ENCODE measurements around the gene RNLS. TPM values are rescaled to one million over a fixed set of nuclear protein-coding genes. Genes with fewer than 3 reads are reported as not detected.

RNLS gene
- total RNA-seq, 1 donor from 2014 or later: 2.2 TPM

DNA sequence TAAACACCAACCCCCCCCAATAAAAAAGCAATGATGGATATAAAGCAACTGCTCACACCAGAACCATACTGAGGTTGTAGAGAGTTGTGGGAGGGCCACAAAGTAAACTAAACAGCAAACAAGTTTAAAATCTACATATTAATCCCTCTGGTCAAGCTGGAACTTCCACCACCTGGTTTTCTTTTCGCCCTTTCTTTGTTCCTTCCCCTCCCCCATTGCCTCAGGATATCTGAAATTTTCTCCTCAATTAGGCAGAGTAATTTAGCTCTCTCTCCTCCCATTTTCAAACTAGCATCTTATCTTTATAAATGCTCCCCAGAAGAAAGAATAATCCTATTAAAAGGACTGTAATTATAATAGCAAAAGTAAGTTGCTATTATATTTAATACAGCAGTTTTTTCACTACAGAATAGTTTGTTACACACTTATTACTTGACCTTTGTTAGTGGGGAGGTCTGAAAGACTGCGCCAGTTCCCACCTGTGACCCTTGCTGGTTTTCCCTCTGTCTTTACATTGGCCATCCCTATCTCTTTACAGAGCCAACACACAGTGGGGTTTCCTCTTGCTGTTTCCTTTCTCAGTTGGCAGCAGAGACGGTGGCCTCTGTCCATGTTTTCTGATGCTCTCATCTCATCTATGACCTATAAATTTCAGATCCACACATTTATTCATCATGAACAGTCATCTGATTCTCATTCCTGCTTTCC is 235.4 kb downstream of the RNLS start:
- DNase-seq (ENCODE audit: low read depth, low spot score): no peak

DNA sequence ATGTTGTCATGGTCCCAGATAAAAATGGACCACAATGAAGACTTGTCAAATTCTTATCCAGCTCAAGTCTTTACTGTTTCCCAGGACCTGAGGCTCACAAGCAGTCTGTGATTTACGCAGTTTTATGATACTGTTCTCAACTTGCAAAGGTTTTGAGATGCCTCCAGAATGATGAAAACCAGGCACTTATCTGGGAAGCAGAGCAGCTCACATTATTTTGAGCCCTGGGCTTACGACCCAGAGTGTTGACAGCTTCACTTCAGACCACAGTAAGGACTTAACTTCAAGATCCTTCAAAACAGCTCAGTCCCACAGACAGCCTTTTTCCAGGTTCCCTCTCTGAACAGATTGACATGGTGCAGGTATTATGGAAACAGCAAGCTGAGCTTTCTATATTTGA is 236.1 kb downstream of the RNLS start:
- DNase-seq (ENCODE audit: low read depth, low spot score): no peak

DNA sequence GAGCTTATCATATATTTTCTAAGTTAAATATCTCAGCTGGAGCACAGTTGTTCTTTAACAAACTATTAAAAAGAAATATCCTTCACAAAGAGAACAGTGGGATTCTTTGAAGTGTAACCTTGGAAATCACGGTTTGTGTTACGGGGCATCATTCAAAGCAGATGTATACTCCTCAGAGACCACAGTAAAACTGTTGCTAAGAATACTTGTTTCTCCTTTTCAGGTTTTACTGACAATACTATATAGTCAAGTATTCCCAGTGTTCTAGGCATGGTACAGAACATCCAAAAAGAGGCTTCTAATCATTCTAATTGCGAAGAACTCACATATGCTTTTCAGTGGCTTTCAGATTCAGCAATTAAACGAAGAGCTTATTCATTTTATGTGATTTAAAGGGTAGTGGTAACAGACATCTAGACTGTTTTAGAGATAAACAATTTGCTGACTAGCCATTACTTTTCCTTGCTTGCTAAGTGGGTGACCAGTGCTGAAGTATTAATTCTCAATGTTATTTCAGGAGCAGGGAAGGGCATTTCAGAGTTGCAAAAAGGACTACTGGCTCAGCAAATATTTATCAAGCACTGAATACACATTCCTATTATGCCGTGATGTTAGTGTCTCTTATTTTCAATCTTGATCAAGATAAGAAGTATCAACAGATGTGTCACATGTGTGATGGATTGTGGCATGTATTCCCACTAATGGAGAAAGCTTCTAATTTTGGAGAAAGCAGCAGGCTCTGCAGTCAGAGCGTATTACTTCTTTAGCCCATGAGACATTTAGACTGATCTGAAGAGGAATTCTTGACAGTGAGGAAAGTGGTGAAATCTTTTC is 236.8 kb downstream of the RNLS start:
- no peak for DNase-seq (ENCODE audit: low read depth, low spot score)

DNA sequence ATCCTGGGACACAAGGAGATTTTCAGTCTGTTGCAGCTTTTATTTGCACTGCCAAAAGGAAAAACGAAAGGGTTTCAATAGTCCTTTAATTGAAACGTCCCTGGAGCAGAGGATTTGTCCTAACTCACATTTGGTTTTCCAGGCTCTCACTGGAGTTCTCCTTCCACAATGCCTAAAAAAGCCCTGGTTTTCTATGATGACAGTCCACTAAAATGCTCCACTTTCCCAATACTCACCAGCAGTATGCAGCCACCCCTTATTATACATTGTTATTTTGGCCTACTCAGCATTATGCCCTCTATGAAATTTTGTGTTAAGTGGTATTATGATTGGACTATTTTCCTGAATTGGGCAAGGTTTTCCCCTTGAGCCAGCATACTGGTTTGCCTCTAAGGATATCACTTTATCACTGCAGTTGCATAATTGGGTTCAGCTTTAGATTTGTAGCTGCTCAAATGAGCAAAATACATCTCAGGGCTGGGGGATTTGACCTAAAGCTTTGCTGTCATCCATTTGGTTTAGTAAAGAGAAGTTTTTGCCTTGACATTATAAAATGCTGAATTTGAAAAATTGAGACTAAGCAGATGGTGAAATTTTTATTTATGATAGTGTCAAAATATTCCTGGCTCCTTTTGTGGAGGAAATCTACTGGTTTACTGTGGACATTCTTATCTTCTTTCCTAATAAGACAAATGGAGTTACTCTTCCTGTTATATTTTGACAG is 239.2 kb downstream of the RNLS start:
- DNase-seq (ENCODE audit: low read depth, low spot score): no peak

DNA sequence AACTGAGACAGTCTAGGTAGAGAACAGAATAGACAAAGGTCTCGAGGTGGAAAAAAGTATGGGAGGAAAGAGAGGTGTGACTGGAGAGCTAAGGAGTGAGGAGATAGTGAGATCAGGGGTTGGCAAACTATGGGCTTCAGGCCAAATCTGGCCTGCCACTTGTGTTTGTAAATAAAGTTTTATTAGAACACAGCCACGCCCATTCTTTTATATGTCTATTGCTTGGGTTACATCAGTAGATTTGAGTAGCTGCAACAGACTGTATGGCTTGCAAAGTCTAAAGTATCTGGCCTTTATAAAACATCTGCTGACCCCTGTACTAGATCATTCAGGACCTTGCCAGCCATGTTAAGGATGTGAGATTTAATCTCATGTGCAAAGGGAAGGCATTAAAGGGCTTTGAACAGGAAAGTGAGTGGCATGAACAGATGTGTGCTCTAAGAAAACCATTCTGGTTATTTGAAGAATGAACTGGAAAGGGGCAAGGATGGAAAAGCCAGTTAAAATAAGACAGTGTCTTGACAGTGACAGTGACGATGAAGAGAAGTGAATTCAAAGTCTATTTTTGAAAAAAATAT is 240.3 kb downstream of the RNLS start:
- DNase-seq (ENCODE audit: low read depth, low spot score): no peak

DNA sequence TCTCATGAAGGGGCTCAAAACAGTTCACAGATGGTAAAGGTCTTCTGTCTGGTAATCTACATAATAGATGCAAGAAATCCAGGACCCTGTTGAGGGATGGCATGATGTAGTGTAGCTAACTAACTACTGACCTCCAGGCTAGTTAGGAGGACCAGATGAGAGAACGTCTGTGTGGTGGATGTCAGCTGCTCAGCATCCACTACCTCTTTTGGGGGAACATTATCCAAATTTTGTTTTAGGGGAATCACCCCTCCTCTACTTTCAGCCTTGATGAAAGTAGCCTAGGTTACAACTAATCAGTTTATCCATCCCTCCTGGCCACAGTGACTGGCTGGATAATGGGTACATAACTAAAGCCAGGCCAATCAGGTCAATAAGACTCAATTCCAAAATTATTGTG is 246.0 kb downstream of the RNLS start:
- DNase-seq (ENCODE audit: low read depth, low spot score): no peak

DNA sequence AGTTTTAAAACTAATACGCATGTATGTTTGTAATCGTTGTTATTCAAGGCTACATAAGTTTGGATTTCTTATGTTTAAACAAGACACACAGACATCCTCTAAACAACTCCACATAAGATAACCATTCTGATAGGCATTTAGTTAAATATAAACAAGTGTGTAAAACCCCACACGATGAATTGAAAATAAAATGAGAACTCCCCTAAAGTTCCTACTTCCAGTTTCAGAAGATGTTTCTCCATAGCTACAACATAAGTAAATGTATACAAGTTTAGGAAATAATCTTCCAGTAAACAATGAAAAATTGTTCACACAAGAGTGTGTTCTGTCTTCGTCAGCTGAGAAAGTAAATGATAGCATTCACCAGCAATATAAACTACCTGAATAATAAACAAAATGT is 246.8 kb downstream of the RNLS start:
- DNase-seq (ENCODE audit: low read depth, low spot score): no peak

DNA sequence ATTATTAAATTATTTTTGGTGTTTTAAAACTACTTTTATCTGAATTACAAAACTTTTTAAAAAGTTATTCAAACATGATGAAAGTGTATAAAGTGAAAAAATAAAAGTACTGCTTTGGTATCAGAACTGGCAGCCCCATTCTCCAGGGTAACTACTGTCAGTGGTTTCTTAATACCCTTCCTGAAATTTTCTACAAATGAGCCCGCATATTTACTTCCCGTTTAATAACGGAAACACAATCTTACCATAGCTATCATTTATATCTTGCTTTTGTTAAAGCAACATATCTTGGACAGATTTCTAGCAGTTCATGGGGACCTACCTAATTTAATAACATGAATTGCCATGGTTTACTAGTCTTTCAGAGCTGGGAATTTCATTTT is 249.9 kb downstream of the RNLS start:
- DNase-seq (ENCODE audit: low read depth, low spot score): no peak

DNA sequence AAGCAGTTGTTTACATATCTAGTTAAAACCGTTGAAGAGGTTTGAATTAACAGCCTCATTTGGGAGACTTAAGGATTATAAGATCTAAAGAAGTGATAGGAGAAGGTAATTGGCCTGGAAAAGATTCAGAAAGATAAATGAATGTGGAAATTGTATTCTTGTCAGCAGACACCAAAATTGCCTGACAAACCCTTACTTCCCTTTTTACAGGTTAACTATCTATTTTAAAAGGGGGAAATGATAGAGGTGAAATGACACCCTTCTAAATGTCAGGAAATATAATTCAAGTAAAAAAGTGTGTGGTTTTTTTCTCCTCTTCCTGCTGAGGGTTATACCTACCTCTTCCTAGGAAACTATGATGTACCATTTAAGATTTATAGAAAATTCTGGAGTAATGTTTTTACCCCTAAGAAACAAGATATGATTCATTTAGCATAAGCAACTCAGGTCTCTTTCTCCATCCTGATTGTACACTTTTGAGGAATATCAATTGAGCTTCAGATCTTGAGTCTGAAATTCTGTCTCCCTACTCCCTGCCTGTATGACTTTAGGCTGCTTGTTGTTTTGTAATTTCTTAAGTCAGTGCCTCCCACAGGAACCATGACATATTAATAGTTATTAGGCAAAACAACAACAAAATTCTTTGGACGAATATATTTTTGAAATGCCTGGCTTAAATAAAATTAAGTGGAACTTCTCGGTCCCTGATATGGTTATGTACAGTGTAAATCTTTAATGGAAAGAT is 250.4 kb downstream of the RNLS start:
- no peak for DNase-seq (ENCODE audit: low read depth, low spot score)

DNA sequence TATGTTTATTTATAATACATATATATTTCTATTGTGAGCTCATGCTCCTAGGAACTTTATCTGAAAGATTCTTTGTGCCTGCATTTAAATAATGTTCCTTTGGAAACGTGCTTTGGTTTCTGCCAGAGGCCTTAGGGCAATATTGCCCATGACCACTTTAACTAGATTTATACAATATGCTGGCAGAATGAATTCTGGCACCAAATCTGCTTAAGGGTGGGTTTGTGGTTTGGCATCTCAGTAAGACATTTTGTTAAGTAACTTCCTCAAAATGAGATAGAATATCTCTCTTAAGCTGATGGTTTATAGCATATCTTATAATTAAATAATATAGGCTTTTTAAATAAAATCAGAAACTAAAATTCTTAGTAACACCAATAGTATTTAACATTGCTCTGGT is 252.9 kb downstream of the RNLS start:
- no peak for DNase-seq (ENCODE audit: low read depth, low spot score)

DNA sequence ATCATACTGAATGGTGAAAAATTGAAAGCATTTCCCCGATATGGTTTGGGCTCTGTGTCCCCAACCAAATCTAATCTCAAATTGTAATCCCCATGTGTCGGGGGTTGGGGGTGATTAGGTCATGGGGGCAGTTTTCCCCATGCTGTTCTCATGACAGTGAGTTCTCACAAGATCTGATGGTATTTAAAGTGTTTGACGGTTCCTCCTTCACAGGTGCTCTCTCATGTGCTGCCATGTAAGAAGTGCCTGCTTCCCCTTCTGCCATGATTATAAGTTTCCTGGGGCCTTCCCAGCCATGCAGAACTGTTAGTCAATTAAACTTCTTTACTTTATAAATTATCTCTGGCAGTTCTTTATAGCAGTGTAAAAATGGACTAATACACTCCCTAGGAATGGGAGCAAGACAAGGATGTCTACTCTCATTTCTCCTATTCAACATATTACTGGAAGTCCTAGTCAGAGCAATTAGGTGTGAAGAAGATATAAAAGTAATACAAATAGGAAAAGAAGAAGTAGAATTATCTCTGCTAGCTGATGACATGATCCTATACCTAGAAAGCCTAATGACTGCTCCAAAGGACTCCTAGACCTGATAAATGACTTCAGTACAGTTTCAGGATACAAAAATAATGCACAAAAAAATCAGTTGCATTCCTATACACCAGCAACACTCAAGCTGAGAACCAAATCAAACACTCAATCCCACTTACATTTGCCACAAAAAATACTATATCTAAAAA is 260.6 kb downstream of the RNLS start:
- DNase-seq (ENCODE audit: low read depth, low spot score): no peak

DNA sequence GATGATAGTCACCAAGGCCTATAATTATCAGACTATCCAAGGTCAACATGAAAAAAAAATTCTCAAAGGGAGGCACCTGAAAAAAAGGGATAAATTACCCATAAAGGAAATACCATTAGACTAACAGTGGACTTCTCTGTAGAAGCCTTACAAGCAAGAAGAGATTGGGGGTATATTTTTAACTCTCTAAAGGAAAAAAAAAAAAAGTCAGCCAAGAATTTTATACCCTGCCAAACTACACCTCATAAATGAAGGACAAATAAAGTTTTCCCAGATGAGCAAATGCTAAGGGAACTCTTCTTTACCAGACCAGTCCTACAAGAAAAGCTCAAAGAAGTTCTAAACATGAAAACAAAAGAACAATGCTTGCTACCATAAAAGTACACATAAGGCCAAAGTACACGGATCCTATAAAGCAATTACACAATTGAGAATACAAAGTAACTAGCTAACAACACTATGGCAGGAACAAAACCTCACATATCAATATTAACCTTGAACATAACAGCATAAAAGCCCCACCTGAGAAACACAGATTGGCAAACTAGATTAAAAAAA is 263.1 kb downstream of the RNLS start:
- DNase-seq (ENCODE audit: low read depth, low spot score): no peak

DNA sequence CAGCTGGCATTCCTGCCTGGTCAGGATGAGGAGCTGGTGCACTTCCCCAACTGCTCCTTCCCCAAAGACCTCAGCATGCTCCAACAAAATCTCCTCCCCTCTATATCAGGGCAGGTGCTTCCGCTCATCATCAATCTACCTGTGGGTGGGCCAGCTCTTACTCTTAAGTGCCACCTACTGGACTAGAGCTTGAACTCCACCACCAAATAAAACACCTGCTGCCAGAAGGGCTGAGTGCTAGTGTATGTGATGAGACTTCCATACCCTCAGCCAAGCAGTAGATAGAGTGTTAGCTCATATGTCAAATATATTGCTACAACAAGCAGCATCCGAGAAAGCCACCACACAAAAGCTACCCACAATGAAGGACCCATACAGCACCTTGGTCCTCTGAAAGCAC is 264.3 kb downstream of the RNLS start:
- no peak for DNase-seq (ENCODE audit: low read depth, low spot score)

DNA sequence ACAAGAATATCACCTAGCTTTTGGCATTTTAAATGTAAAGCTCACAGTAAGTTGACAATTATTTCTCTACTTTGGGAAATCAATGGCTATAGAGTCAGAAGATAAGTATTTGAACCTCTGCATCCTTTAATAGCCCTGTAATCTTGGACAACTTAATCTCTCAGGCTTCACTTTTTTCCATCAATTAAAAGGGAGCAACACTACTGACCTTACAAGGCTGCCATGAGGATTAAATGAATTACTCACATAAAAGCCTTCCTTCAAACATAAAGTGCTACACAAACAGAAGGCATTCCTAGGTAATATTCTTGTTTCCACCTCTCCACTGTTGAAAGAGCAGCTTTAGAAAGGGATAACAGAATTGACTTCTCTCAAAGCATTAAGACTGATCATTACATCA is 266.0 kb downstream of the RNLS start:
- DNase-seq (ENCODE audit: low read depth, low spot score): no peak

DNA sequence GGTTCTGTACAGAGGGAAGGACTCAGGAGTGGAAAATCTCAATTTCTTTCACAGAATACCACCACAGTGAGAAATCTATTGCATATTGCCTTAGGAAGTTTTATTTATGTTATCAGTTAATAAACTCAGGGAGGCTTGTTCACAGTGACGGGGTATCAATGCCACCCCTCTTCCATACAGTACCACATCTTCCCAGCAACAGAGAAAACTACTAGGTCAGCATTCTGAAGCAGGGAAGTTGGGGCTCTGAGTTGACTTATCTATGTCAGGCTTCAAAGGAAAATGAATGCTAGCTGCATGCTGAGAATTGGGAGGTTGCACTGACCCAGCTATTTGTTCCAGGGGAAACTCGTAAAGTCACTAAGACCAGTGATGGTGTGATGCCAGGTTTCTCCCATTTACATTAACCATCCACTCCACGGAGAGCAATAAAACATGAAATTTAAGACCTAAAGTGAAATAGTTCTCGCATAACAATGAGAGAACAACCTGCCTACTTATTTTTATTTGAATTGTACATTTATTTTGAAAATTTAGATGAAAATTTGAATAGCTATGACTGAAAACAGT is 266.7 kb downstream of the RNLS start:
- no peak for DNase-seq (ENCODE audit: low read depth, low spot score)

DNA sequence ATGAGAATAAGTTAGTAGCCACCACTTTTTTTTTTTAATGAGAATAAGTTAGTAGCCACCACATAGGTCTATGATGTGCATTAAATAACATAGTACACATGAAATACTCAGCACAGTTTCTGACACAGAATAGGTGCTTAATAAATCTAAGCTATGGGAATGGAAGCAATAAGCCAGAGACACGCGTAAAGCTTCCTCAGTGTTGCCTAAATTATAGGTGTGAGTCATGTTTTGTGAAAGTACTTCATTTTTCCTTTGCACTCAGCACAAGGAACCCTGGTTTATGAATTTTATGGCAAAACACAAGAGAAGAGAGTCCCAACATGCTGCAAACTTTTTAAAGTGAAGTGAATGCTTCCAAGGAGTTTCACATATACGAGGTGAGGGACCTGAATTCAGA is 267.4 kb downstream of the RNLS start:
- no peak for DNase-seq (ENCODE audit: low read depth, low spot score)

DNA sequence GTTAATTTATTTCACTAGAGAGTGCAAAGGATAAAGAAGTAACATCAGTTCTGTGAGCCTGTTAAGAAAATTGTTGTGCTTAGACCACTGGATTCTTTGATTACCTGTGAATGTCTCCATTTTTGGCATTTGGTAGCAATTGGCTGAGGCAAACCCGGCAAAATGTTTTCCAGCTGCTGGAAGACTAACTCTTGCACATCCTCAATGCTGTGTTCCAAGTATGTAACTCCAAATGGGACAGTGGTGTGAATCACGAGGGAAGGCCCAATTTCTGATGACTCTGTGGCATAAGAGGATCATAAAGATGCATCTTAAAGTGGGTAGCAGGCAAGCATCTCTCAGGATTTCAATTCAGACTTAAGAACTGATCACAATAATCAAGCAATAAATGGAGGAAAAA is 268.8 kb downstream of the RNLS start:
- DNase-seq (ENCODE audit: low read depth, low spot score): no peak

DNA sequence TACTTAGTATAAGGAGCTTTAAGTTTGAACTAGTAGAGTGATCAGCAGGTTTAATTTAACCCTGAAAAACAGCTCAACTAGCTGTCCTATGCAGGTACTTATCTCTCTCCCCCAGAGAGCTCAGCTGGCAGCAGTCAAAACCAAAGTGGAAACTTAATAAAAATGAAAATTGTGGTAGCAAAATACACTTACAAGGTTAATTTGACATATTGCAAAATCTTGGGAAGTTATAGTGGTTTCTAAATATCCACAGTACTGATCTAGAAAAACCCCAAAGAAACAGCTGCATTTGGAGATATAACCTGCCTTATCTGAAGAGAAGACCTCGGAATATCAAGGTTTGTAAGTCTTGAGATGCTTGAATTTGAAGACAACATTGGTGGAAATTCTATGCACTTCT is 269.2 kb downstream of the RNLS start:
- no peak for DNase-seq (ENCODE audit: low read depth, low spot score)

DNA sequence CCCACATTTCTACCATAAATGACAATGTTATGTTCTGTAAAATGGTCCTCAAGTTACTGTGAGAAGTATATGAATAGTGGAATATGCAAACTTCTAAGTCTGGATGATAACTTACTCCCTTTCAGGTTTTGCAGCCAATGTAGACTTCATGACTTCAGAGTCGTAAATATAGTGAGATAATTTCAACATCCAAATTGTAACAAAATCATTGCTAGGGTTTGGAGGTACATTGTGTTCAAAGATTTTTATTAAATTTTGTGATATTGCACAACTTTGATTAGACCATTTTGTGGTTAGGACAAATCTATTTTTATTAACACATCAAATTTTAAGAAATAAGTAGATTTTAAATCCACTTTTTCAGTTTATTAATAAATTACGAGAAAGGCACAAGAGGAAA is 270.3 kb downstream of the RNLS start:
- no peak for DNase-seq (ENCODE audit: low read depth, low spot score)

DNA sequence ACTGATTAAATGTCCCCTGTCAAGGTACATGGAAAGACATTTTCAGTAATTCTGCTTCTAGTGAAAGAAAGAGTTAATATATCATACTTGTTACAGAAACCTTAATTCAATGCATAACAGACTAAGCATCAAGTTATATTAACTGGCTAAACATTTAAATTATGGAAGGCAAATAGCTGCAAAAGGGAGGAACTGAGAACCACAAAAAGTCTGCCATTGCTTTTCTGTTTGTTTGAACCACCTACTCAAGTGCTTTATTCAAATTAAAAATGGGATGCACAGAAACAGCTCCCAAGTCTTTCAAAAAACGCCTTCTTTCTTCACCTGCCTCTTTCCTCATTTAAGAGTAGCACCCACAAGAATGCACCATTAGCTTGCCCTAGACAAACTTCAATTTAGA is 271.9 kb downstream of the RNLS start:
- no peak for DNase-seq (ENCODE audit: low read depth, low spot score)
